ENCODE data around the gene RAB11FIP4.

The RAB11FIP4 gene

DNA sequence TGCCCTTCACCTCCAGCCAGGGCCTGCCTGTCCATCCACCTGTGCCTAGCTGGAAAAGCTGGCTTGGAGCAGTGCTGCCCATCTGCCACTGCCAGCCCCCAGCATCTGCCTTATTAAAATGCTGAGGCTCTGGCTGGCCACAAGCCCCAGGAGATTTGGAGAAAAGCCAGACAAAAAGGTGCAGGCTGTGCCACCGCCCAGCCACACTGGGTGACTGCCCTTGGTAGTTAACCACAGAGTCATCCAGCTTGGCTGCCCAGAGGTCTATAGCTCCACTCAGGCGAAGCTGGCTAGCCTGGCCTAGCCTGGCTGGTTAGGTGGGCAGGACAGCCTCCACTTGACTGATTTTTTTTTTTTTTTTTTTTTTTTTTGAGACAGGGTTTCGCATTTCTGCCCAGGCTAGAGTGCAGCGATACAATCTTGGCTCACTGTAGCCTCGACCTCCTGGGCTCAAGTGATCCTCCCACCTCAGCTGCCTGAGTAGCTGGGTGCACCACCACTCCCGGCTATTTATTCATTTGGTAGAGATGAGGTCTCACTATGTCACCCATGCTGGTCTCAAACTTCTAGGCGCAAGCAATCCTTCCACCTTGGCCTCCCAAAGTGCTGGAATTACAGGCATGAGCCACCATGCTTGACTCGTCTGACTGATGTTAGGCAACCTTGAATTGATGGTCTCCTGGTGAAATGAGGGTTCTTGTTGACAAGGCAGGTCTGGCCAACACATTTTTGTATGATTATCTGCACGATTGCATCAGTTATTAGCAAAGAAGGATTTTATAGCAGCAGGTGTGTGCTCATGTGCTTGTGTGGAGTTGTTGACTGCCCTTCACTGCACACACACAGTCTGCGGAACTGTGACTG is 103.8 kb downstream of the RAB11FIP4 start:
- Histone ChIP-seq H3K27me3 (ENCODE audit: insufficient read depth, poor library complexity, severe bottlenecking) (no peaks in the 10 kb centered on the region), H3K4me3 (replicated peaks; ENCODE audit: insufficient read depth, low read length) (no peak overlapping the region), H3K27ac (replicated peaks) (peak overlapping the region; percentile 84)
- TF ChIP-seq, protein P1, sequence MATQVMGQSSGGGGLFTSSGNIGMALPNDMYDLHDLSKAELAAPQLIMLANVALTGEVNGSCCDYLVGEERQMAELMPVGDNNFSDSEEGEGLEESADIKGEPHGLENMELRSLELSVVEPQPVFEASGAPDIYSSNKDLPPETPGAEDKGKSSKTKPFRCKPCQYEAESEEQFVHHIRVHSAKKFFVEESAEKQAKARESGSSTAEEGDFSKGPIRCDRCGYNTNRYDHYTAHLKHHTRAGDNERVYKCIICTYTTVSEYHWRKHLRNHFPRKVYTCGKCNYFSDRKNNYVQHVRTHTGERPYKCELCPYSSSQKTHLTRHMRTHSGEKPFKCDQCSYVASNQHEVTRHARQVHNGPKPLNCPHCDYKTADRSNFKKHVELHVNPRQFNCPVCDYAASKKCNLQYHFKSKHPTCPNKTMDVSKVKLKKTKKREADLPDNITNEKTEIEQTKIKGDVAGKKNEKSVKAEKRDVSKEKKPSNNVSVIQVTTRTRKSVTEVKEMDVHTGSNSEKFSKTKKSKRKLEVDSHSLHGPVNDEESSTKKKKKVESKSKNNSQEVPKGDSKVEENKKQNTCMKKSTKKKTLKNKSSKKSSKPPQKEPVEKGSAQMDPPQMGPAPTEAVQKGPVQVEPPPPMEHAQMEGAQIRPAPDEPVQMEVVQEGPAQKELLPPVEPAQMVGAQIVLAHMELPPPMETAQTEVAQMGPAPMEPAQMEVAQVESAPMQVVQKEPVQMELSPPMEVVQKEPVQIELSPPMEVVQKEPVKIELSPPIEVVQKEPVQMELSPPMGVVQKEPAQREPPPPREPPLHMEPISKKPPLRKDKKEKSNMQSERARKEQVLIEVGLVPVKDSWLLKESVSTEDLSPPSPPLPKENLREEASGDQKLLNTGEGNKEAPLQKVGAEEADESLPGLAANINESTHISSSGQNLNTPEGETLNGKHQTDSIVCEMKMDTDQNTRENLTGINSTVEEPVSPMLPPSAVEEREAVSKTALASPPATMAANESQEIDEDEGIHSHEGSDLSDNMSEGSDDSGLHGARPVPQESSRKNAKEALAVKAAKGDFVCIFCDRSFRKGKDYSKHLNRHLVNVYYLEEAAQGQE (IDR thresholded peaks at IDR 0.05; ENCODE audit: insufficient replicate concordance, low read depth), result no peak
- TF ChIP-seq, protein P2, sequence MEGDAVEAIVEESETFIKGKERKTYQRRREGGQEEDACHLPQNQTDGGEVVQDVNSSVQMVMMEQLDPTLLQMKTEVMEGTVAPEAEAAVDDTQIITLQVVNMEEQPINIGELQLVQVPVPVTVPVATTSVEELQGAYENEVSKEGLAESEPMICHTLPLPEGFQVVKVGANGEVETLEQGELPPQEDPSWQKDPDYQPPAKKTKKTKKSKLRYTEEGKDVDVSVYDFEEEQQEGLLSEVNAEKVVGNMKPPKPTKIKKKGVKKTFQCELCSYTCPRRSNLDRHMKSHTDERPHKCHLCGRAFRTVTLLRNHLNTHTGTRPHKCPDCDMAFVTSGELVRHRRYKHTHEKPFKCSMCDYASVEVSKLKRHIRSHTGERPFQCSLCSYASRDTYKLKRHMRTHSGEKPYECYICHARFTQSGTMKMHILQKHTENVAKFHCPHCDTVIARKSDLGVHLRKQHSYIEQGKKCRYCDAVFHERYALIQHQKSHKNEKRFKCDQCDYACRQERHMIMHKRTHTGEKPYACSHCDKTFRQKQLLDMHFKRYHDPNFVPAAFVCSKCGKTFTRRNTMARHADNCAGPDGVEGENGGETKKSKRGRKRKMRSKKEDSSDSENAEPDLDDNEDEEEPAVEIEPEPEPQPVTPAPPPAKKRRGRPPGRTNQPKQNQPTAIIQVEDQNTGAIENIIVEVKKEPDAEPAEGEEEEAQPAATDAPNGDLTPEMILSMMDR (IDR thresholded peaks at IDR 0.05; ENCODE audit: insufficient read depth, low read length), result no peak
- TF ChIP-seq GABPA (IDR thresholded peaks at IDR 0.05; ENCODE audit: low read depth) (no peak), SPI1 (IDR thresholded peaks at IDR 0.05; ENCODE audit: borderline replicate concordance, low read depth) (no peak), POLR2AphosphoS5 (IDR thresholded peaks at IDR 0.05; ENCODE audit: low read depth) (no peak)
- DNase-seq (ENCODE audit: low read depth in 1 of 2, low spot score in 1 of 2), result peak in 1 of 2 experiments; percentile 46

DNA sequence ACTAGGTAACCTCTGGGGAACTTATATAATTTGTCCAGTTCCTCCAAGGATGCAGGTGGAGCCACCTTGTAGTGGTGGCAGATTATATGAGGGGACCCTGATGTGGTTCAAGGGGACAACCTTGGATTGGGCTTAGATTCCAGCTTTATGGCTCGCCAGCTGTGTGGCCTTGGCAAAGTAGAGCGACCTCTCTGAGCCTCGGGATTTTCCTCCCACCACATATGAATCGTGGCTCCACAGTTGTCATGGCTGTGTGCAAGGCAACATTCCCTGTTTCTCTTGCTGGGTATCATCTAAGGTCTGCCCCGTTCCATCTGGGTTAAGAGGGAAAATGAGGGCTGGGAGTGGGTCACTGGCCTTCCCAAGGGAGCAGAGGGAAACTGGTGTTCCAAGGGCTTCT is 104.6 kb downstream of the RAB11FIP4 start:
- no peak overlapping the region; the same call in 1 of the 2 replicates for H3K27ac ChIP-seq (replicated peaks)
- TF ChIP-seq, protein P1 (IDR thresholded peaks at IDR 0.05; ENCODE audit: insufficient replicate concordance, low read depth), result no peak
- TF ChIP-seq GABPA (IDR thresholded peaks at IDR 0.05; ENCODE audit: low read depth) (no peak), SPI1 (IDR thresholded peaks at IDR 0.05; ENCODE audit: borderline replicate concordance, low read depth) (no peak), POLR2AphosphoS5 (IDR thresholded peaks at IDR 0.05; ENCODE audit: low read depth) (no peak)
- TF ChIP-seq, protein P2 (IDR thresholded peaks at IDR 0.05; ENCODE audit: insufficient read depth, low read length), result no peak
- no peak overlapping the region for H3K4me3 ChIP-seq (replicated peaks; ENCODE audit: insufficient read depth, low read length)
- no peaks in the 10 kb centered on the region for H3K27me3 ChIP-seq (ENCODE audit: insufficient read depth, poor library complexity, severe bottlenecking)
- DNase-seq (ENCODE audit: low read depth in 1 of 2, low spot score in 1 of 2), result no peak

DNA sequence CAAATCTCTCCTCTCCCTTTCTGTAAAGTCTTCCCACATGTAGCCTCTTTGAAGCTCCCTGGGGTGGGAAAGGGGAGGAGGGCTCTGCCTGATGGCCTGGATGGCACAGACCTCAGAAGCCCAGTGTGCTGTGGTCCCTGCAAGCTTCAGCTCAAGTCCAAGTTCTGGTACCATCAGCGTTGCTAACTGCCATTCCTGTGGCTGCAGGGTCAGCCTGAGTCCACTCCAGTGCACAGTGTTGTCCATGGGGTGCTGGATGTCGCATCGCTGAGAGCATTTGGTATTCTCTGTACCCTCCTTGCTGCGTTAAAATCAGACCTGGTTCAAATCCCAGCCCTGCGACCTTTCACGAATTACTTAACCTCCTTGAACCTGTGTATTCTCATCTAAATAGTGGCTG is 105.1 kb downstream of the RAB11FIP4 start:
- no peak for DNase-seq (ENCODE audit: low read depth in 1 of 2, low spot score in 1 of 2)
- TF ChIP-seq, protein P1 (IDR thresholded peaks at IDR 0.05; ENCODE audit: insufficient replicate concordance, low read depth), result no peak
- no peak for TF ChIP-seq POLR2AphosphoS5 (IDR thresholded peaks at IDR 0.05; ENCODE audit: low read depth)
- no peak for TF ChIP-seq GABPA (IDR thresholded peaks at IDR 0.05; ENCODE audit: low read depth)
- TF ChIP-seq SPI1 (IDR thresholded peaks at IDR 0.05; ENCODE audit: borderline replicate concordance, low read depth), result no peak
- TF ChIP-seq, protein P2 (IDR thresholded peaks at IDR 0.05; ENCODE audit: insufficient read depth, low read length), result no peak
- no peak overlapping the region for H3K27ac ChIP-seq (replicated peaks)
- no peak overlapping the region for H3K4me3 ChIP-seq (replicated peaks; ENCODE audit: insufficient read depth, low read length)
- no peaks in the 10 kb centered on the region for H3K27me3 ChIP-seq (ENCODE audit: insufficient read depth, poor library complexity, severe bottlenecking)
